ENCODE results near the gene MESP2.

Gene MESP2

DNA sequence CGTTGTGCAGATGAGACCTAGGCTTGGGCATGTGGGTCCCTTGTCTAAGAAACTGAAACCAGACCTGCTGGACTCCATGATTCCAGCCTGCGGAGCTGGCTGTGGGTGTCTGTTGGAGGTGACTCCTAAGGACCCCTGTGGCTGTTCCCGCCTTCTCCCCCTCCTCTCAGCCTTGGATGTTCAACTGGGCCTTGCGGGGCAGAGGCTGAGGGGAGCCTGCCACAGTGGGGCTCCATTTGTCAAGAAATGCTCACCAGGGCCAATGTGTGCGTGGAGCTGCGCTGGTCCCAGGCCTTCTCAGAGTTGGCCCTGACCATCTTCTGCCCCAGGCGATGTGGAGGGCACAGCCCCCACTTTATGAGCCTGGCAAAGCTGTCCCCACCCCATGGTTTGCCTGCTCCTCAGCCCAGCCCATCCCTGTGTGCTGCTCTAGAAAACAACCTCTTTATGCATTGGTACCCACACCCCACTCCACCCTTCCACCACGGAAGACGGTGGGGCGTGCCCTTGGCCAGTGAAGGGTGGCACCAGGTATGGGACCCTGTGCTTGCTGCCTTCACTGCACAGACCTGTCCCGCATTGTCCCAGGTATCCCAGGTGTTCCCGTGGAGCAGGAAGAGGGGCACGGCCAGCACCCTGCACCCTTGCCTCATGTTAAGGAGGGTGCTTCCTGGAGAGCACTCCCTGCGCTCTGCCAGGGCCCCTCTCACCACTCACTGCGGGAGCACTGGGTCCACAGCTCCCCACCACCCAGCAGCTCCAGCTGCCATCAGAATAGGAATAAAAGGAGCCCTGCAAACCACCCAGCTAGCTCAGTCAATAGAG lies 7.9 kb downstream of the MESP2 start:
- no peak overlapping the region for H2AK5ac ChIP-seq (ENCODE audit: low read length)
- no peaks in the 10 kb centered on the region for H3K27me3 ChIP-seq (ENCODE audit: insufficient read depth, low read length)
- H3K4me2 ChIP-seq (ENCODE audit: low read length): no peak overlapping the region
- no peaks in the 10 kb centered on the region for H3K79me2 ChIP-seq (ENCODE audit: control insufficient read depth, insufficient read depth, low read length, poor library complexity)
- WGBS (ENCODE audit: extremely low coverage, insufficient coverage, insufficient read length): no CpG with 5 or more reads among the region's 15 CpGs
- no peaks in the 10 kb centered on the region for H3K36me3 ChIP-seq (ENCODE audit: control insufficient read depth in 1 of 2, insufficient read depth in 2 of 2, low read length in 2 of 2)
- no peak overlapping the region for H3K27ac ChIP-seq (ENCODE audit: low read depth, low read length)
- peak overlapping the region; percentile 30 for H3K14ac ChIP-seq (ENCODE audit: low read length)
- H4K91ac ChIP-seq (ENCODE audit: low read depth, low read length): peak overlapping the region; percentile 16
- H3K18ac ChIP-seq (ENCODE audit: low read length): no peak overlapping the region
- no peak overlapping the region for H3K4me3 ChIP-seq (ENCODE audit: low read depth, low read length)
- no peak overlapping the region for H4K8ac ChIP-seq (ENCODE audit: low read depth, low read length)
- H2BK5ac ChIP-seq (ENCODE audit: low read depth, low read length, poor library complexity): no peak overlapping the region
- peaks cover 25 to 30% of the 10 kb centered on the region in 2 experiments for H3K4me1 ChIP-seq (ENCODE audit: control insufficient read depth in 1 of 2, insufficient read depth in 2 of 2, low read length in 2 of 2)
- H3K79me1 ChIP-seq (ENCODE audit: low read length): peaks cover 6% of the 10 kb centered on the region
- no peak overlapping the region for H2AFZ ChIP-seq (ENCODE audit: insufficient read depth, low read length, poor library complexity)
- H3K9ac ChIP-seq (ENCODE audit: low read length): no peak overlapping the region
- H3K23ac ChIP-seq (ENCODE audit: low read length): no peak overlapping the region
- no peak overlapping the region for H3K4ac ChIP-seq (ENCODE audit: low read depth, low read length)
- H2BK12ac ChIP-seq (ENCODE audit: low read length): no peak overlapping the region
- no peak for DNase-seq
- no peaks in the 10 kb centered on the region for H3K9me3 ChIP-seq (ENCODE audit: insufficient read depth, low read depth, low read length)
- H4K12ac ChIP-seq (ENCODE audit: low read depth, low read length): no peak overlapping the region
- H2BK120ac ChIP-seq (ENCODE audit: insufficient read depth, low read length, poor library complexity): no peak overlapping the region

DNA sequence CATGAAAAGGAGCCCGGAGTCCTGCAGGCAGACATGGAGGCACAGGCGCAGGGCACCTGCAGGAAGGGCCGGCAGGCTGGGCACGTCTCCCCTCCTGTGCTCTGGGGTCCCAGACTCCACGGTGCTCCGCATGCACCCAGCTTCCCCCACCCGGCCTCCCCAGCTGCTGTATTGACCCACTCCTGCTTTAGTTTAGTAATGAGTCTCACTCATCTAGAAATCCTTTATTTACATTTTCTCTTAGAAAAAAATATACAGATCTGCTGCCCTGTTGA lies 8.5 kb downstream of the MESP2 start:
- no peaks in the 10 kb centered on the region for H3K27me3 ChIP-seq (ENCODE audit: insufficient read depth, low read length)
- no peak overlapping the region for H3K14ac ChIP-seq (ENCODE audit: low read length)
- H3K79me2 ChIP-seq (ENCODE audit: control insufficient read depth, insufficient read depth, low read length, poor library complexity): no peaks in the 10 kb centered on the region
- no peak for DNase-seq
- no peak overlapping the region for H2BK120ac ChIP-seq (ENCODE audit: insufficient read depth, low read length, poor library complexity)
- H3K4me1 ChIP-seq (ENCODE audit: control insufficient read depth in 1 of 2, insufficient read depth in 2 of 2, low read length in 2 of 2): peaks cover 25 to 30% of the 10 kb centered on the region in 2 experiments
- no peak overlapping the region for H3K18ac ChIP-seq (ENCODE audit: low read length)
- H3K36me3 ChIP-seq (ENCODE audit: control insufficient read depth in 1 of 2, insufficient read depth in 2 of 2, low read length in 2 of 2): no peaks in the 10 kb centered on the region
- no peak overlapping the region for H2AK5ac ChIP-seq (ENCODE audit: low read length)
- H3K4ac ChIP-seq (ENCODE audit: low read depth, low read length): no peak overlapping the region
- H2AFZ ChIP-seq (ENCODE audit: insufficient read depth, low read length, poor library complexity): no peak overlapping the region
- no peak overlapping the region for H2BK5ac ChIP-seq (ENCODE audit: low read depth, low read length, poor library complexity)
- no CpG with 5 or more reads among the region's 7 CpGs for WGBS (ENCODE audit: extremely low coverage, insufficient coverage, insufficient read length)
- no peak overlapping the region for H3K9ac ChIP-seq (ENCODE audit: low read length)
- no peak overlapping the region for H3K4me3 ChIP-seq (ENCODE audit: low read depth, low read length)
- H3K79me1 ChIP-seq (ENCODE audit: low read length): peaks cover 6% of the 10 kb centered on the region
- H2BK12ac ChIP-seq (ENCODE audit: low read length): no peak overlapping the region
- no peak overlapping the region for H4K91ac ChIP-seq (ENCODE audit: low read depth, low read length)
- no peak overlapping the region for H4K8ac ChIP-seq (ENCODE audit: low read depth, low read length)
- no peak overlapping the region for H3K27ac ChIP-seq (ENCODE audit: low read depth, low read length)
- no peaks in the 10 kb centered on the region for H3K9me3 ChIP-seq (ENCODE audit: insufficient read depth, low read depth, low read length)
- H3K4me2 ChIP-seq (ENCODE audit: low read length): no peak overlapping the region
- no peak overlapping the region for H3K23ac ChIP-seq (ENCODE audit: low read length)
- no peak overlapping the region for H4K12ac ChIP-seq (ENCODE audit: low read depth, low read length)

DNA sequence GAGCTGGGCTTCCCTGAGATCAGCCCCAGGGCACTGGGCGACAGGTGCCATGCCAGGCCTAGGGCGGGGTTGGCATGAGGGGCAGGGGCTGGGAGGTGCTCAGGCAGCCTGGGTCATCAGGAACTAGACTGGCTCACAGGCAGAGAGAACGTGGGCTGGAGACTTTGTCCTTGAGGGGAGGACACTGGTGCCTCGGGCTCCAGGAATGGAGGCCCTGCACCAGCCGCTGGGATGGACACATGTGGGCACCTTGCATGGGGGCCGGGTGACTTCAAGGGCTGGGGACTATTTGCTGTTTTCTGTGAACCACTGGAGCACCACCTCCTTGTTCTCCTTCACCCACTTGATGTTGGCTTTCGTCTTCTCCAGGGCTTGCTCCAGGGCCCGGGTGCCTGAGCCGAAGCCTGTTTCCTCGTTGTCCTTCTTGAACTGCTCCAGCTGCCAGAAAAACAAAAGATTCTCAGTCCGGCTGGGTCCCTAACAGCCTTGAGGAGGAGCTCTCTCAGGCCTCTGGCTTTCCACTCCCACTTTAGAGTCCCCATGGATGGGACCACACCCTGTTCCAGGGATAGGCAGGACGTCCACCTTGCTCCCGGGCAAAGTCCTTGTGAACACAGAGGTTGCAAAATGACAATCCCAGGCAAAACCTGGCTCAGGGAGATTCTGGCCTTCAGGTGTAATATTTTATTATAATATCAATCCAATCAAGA lies 9.1 kb downstream of the MESP2 start:
- Histone ChIP-seq H4K91ac (ENCODE audit: low read depth, low read length) (no peak overlapping the region), H2BK120ac (ENCODE audit: insufficient read depth, low read length, poor library complexity) (no peak overlapping the region), H2BK12ac (ENCODE audit: low read length) (no peak overlapping the region), H4K8ac (ENCODE audit: low read depth, low read length) (no peak overlapping the region), H2AK5ac (ENCODE audit: low read length) (peak overlapping the region; percentile 15), H3K79me1 (ENCODE audit: low read length) (peaks cover 6% of the 10 kb centered on the region), H3K18ac (ENCODE audit: low read length) (no peak overlapping the region), H2BK5ac (ENCODE audit: low read depth, low read length, poor library complexity) (no peak overlapping the region), H3K23ac (ENCODE audit: low read length) (no peak overlapping the region), H3K4ac (ENCODE audit: low read depth, low read length) (no peak overlapping the region), H3K27me3 (ENCODE audit: insufficient read depth, low read length) (no peaks in the 10 kb centered on the region), H3K4me2 (ENCODE audit: low read length) (no peak overlapping the region), H2AFZ (ENCODE audit: insufficient read depth, low read length, poor library complexity) (no peak overlapping the region), H3K9ac (ENCODE audit: low read length) (no peak overlapping the region), H3K27ac (ENCODE audit: low read depth, low read length) (no peak overlapping the region), H4K12ac (ENCODE audit: low read depth, low read length) (no peak overlapping the region), H3K4me3 (ENCODE audit: low read depth, low read length) (no peak overlapping the region), H3K9me3 (ENCODE audit: insufficient read depth, low read depth, low read length) (peaks cover 1% of the 10 kb centered on the region), H3K36me3 (ENCODE audit: control insufficient read depth in 1 of 2, insufficient read depth in 2 of 2, low read length in 2 of 2) (no peaks in the 10 kb centered on the region), H3K14ac (ENCODE audit: low read length) (no peak overlapping the region), H3K79me2 (ENCODE audit: control insufficient read depth, insufficient read depth, low read length, poor library complexity) (no peaks in the 10 kb centered on the region), H3K4me1 (ENCODE audit: control insufficient read depth in 1 of 2, insufficient read depth in 2 of 2, low read length in 2 of 2) (peaks cover 25 to 30% of the 10 kb centered on the region in 2 experiments)
- no CpG with 5 or more reads among the region's 13 CpGs for WGBS (ENCODE audit: extremely low coverage, insufficient coverage, insufficient read length)
- peak in 1 of 2 donors; percentile 3 for DNase-seq

DNA sequence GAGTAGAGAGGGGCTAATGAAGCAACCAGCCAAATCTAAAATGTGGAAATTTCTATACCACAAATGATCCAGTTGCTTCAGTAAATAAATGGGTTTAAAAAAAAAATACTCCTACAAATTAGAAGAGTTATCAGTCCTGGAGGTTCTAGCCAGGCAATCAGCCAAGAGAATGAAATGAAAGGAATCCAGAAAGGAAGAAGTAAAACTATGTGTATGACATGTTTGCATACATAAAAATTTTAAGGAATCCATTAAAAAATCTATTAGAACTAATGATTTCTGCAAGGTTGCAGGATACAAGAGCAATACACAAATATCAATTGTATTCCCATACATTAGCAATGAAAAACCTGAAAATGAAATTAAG lies 9.6 kb downstream of the MESP2 start:
- no peaks in the 10 kb centered on the region for H3K79me2 ChIP-seq (ENCODE audit: control insufficient read depth, insufficient read depth, low read length, poor library complexity)
- no peak overlapping the region for H4K12ac ChIP-seq (ENCODE audit: low read depth, low read length)
- no peak overlapping the region for H2BK12ac ChIP-seq (ENCODE audit: low read length)
- H3K18ac ChIP-seq (ENCODE audit: low read length): no peak overlapping the region
- H3K27ac ChIP-seq (ENCODE audit: low read depth, low read length): no peak overlapping the region
- no peaks in the 10 kb centered on the region for H3K36me3 ChIP-seq (ENCODE audit: control insufficient read depth in 1 of 2, insufficient read depth in 2 of 2, low read length in 2 of 2)
- no peak overlapping the region for H3K14ac ChIP-seq (ENCODE audit: low read length)
- H3K4me1 ChIP-seq (ENCODE audit: control insufficient read depth in 1 of 2, insufficient read depth in 2 of 2, low read length in 2 of 2): peaks cover 22 to 27% of the 10 kb centered on the region in 2 experiments
- no peak overlapping the region for H2BK120ac ChIP-seq (ENCODE audit: insufficient read depth, low read length, poor library complexity)
- H2AFZ ChIP-seq (ENCODE audit: insufficient read depth, low read length, poor library complexity): no peak overlapping the region
- H3K9ac ChIP-seq (ENCODE audit: low read length): no peak overlapping the region
- no peak overlapping the region for H2AK5ac ChIP-seq (ENCODE audit: low read length)
- no peaks in the 10 kb centered on the region for H3K27me3 ChIP-seq (ENCODE audit: insufficient read depth, low read length)
- DNase-seq: peak in 1 of 2 donors; percentile 4
- no peak overlapping the region for H4K8ac ChIP-seq (ENCODE audit: low read depth, low read length)
- peaks cover 5% of the 10 kb centered on the region for H3K79me1 ChIP-seq (ENCODE audit: low read length)
- H3K4me2 ChIP-seq (ENCODE audit: low read length): no peak overlapping the region
- no peak overlapping the region for H4K91ac ChIP-seq (ENCODE audit: low read depth, low read length)
- no peak overlapping the region for H3K4me3 ChIP-seq (ENCODE audit: low read depth, low read length)
- no peak overlapping the region for H3K23ac ChIP-seq (ENCODE audit: low read length)
- H3K9me3 ChIP-seq (ENCODE audit: insufficient read depth, low read depth, low read length): peaks cover 2% of the 10 kb centered on the region
- H3K4ac ChIP-seq (ENCODE audit: low read depth, low read length): no peak overlapping the region
- no peak overlapping the region for H2BK5ac ChIP-seq (ENCODE audit: low read depth, low read length, poor library complexity)
